OCI-LY3 (cell line): ENCODE data around the gene CCT4.

ENCODE experiments used
- CTCF ChIP-seq: fragments of 200-600, 300-600 bp; sonication (generic); IDR thresholded peaks from 2 replicates; pipeline ENCODE4 v1.5.1; 2014; ENCODE audit warnings: antibody characterized with exemption, low read length, low read depth
- EZH2phosphoT487 ChIP-seq: fragments of 200-600 bp; shearing (Covaris generic); IDR thresholded peaks from 2 replicates; pipeline ENCODE4 v1.6.1; 2018; ENCODE audit warnings: antibody characterized with exemption, mixed run types, low read depth

GRCh38 chr2:61920548-61920947, 32.1 kb upstream of the CCT4 start:
- TF ChIP-seq CTCF, result no peak
- no peak for TF ChIP-seq EZH2phosphoT487
